Testis (tissue), 2 donors: ENCODE results near the gene TGFBR3.

Experiments
- CTCF ChIP-seq, 3 experiments: fragments of 450-650 bp in 2 of 3; fragments of 200-600 bp in 1 of 3; sonication (generic) in 1 of 3; IDR thresholded peaks; one replicate each; pipeline ENCODE4 v1.5.1; 2016 to 2019; ENCODE audit warnings: antibody characterized with exemption in 3 of 3, mild to moderate bottlenecking in 2 of 3, moderate library complexity in 1 of 3
- POLR2A ChIP-seq: fragments of 450-650 bp; IDR thresholded peaks from one replicate; pipeline ENCODE4 v1.6.1; 2017; ENCODE audit warnings: antibody characterized with exemption, mild to moderate bottlenecking, moderate library complexity

GRCh38 chr1:91872559-91873081 lies 13.3 kb downstream of the TGFBR3 start:
- no peak for TF ChIP-seq CTCF (IDR thresholded peaks at IDR 0.05)
- TF ChIP-seq POLR2A = no peak
